Measurements from ENCODE around the gene NDRG4.

NDRG4 gene

DNA sequence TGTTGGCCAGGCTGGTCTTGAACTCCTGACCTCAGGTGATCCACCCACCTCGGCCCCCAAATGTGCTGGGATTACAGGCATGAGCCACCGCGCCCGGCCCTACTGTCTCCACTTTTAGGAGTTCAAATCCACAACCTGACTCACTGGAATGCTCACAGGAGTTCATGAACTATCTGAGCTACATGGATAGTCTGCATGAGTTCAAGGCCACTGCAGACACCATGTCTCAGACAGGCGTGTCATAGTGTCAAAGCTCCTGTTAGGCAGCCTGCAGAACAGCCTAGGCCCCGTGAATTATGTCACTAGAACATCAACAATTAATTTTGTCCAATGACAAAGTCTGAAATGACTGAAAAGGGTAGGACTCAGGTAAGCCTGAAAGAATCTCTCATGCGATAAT is 38.3 kb upstream of the NDRG4 start:
- DNase-seq (ENCODE audit: low spot score) = no peak
- H3K27ac ChIP-seq = no peak overlapping the region
- TF ChIP-seq, protein P1, sequence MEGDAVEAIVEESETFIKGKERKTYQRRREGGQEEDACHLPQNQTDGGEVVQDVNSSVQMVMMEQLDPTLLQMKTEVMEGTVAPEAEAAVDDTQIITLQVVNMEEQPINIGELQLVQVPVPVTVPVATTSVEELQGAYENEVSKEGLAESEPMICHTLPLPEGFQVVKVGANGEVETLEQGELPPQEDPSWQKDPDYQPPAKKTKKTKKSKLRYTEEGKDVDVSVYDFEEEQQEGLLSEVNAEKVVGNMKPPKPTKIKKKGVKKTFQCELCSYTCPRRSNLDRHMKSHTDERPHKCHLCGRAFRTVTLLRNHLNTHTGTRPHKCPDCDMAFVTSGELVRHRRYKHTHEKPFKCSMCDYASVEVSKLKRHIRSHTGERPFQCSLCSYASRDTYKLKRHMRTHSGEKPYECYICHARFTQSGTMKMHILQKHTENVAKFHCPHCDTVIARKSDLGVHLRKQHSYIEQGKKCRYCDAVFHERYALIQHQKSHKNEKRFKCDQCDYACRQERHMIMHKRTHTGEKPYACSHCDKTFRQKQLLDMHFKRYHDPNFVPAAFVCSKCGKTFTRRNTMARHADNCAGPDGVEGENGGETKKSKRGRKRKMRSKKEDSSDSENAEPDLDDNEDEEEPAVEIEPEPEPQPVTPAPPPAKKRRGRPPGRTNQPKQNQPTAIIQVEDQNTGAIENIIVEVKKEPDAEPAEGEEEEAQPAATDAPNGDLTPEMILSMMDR (IDR thresholded peaks at IDR 0.05) = no peak

DNA sequence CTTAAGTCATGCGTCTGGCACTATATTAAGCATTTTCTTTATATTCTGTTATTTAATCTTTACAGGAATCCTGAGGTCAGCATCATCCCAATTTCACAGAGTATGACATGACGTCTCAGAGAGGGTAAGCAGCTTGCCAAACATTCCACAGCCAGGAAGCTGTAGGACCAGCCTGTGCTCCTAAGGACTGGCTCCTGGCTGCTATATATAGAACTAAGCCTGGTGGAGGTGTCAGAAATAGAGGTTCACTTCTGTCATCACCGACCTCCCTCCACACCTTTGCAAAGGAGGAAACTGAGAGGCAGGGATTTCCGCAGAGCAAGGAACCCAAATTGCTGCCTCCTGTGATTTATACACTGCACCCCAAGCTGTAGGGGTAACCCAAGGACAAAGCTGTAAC is 37.9 kb upstream of the NDRG4 start:
- H3K4me3 ChIP-seq = no peak overlapping the region
- TF ChIP-seq, protein P1 (IDR thresholded peaks at IDR 0.05) = no peak
- no peak for DNase-seq (ENCODE audit: low spot score)
- no peak overlapping the region for H3K27ac ChIP-seq

More for the DNA sequence above, 38.3 kb upstream of the NDRG4 start:
- no peak overlapping the region for H3K4me3 ChIP-seq

DNA sequence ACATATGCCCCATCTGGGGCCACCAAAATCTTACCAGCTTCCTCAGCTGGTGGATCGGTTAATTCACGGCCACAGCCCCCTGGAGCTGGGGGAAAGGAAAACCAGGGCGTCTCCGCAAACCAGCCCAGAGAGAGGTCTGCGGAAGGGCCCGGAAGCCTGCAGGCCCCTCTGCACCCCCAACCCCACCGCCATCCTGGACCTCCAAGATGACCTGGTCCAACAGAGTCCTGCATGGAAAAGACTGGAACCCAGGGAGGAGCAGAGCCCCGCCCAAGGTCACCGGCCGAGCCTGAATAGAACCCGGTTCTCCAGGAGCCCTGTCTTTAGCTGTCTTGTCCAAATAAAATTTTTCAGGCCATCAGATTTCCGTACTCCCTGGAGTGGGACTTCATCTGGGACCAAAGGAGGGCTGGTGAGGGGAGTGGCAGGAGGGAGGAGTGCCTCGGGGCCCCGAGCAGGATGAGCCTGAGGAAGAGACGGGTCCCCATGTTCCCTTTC is 37.4 kb upstream of the NDRG4 start:
- H3K27ac ChIP-seq = no peak overlapping the region
- TF ChIP-seq, protein P1 (IDR thresholded peaks at IDR 0.05) = no peak

DNA sequence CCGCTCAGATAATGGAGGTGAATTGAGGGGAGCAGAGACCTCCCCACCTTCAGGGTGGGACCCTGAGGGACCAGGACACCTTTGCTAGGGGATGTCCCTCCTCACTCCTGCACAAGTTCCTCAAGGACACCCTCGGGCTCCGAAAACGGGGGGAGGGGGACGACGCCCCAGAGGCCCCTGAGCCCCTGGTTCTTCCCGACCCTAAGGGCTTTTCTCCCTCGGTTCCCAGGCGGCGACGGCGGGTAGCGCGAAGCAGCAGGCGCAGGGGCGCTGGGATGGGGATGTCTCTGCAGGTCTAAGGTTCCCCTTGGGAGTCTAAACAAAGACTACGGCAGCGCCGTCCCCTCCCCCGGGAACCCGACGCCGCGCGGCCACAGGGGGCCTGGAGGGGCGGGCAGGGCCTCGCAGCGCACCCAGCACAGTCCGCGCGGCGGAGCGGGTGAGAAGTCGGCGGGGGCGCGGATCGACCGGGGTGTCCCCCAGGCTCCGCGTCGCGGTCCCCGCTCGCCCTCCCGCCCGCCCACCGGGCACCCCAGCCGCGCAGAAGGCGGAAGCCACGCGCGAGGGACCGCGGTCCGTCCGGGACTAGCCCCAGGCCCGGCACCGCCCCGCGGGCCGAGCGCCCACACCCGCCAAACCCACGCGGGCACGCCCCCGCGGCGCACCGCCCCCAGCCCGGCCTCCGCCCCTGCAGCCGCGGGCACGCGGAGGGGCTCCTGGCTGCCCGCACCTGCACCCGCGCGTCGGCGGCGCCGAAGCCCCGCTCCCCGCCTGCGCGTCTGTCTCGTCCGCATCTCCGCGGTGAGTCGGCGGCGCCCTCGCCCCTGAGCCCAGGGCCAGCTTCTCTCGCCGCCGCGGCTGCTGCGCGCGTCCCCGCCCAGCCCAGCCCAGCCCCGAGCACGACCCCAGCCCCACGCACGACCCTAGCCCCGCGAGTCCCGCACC is 36.7 kb upstream of the NDRG4 start:
- Histone ChIP-seq H3K27ac (no peak overlapping the region), H3K4me3 (peak overlapping the region; percentile 71)
- no peak for DNase-seq (ENCODE audit: low spot score)
- TF ChIP-seq, protein P1 (IDR thresholded peaks at IDR 0.05) = no peak

More for the DNA sequence above, 37.4 kb upstream of the NDRG4 start:
- no peak for DNase-seq (ENCODE audit: low spot score)
- H3K4me3 ChIP-seq = no peak overlapping the region

DNA sequence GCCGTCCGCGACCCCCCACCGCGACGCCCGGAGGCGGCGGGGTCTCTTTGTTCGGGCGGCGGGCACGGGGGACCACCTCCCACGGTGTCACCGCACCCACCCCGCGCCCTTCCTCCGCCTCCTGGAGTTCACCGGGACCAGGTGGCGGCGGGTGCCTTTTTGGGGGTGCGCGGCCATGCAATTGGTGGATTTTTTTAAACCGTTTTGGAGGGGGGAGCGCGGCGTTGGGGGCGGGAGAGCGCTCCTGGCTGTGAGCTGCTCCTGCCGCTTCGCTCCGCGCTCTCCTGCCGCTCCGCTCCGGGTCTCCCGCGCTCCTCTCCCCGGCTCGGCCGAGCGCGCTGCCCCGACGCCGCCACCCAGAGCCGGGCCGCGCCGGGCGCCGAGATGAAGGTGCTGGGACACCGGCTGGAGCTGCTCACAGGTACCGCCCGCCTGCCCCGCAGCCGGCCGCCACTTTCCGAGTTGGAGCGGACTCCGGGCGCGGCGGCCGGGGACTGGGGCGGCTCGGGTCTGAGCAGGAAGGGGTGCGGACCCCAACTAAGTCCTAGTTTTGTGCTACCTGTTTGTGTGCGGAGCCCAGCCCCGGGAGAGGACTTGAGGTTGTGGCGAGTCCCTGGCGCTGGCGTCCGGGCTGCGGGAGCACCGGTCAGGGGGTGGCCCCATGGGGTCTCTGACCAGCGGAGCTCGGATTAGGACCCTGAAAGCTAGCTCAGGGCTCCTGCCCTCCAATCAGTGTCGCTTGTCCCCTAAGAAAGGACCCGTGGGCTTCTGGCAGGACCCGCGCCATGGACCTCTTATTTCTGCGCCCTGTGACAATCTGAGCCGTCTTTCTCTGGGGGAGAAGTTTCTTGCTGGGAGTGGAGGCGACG is 35.7 kb upstream of the NDRG4 start:
- no peak for DNase-seq (ENCODE audit: low spot score)
- TF ChIP-seq, protein P1 (IDR thresholded peaks at IDR 0.05) = no peak
- H3K27ac ChIP-seq = no peak overlapping the region
- H3K4me3 ChIP-seq = peak overlapping the region; percentile 71

DNA sequence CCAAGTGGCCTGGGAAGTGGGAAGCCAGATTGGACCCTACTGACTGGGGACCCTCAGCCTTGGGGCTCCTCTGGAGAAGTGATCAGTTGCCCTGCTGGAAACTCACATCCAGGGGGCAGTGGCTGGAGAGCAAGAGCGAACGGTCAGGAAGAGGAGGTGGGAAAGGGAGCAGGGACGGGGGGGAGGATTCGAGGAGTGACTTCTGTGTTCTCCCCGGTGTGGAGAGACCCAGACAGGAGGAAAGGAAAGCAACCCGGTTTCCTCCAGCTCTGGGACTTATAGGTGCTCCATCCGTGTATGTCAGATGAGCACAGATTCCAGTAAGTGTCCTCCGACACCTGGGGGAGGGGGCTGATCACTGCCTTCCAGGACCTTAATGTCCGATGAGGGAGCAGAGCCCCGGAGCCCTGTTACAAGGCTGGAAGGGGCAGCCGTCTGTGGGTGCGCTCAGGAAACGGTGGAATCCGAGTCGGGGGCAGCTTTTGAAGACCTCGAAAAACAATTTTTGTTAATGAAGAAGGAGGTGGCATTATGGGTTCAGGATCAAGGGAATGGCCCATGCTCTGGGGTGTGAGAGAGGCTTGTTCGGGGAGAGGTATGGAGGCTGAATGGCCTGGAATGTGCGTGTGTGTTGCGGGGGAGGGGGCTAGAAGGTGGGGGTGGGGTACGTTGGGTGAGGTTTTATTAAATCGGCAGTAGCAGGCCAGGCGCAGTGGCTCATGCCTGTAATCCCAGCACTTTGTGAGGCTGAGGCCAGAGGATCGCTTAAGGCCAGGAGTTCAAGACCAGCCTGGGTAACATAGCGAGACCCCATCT is 34.8 kb upstream of the NDRG4 start:
- no peak overlapping the region for H3K27ac ChIP-seq
- DNase-seq (ENCODE audit: low spot score) = no peak

More for the DNA sequence above, 34.8 kb upstream of the NDRG4 start:
- peak overlapping the region; percentile 71 for H3K4me3 ChIP-seq
- TF ChIP-seq, protein P1 (IDR thresholded peaks at IDR 0.05) = no peak

Data from coronary artery (tissue), 2 donors.